ENCODE results near the gene NUDT12. TPM values are rescaled to one million over a fixed set of nuclear protein-coding genes. Genes with fewer than 3 reads are reported as not detected.
A peak's percentile ranks its signal among the peaks of the same experiment; 100 is the strongest.

The NUDT12 gene
- 3.3 and 5.1 TPM in 2 replicates for total RNA-seq (2014; rRNA removed; shearing (Covaris generic))

GRCh38 chr5:103562453-103563157 lies at the start of gene NUDT12:
Gene NUDT12, minus strand, starts transcription at chr5:103562789. Its CDS starts 2,541 bp downstream, at chr5:103560248.
- peak; percentile 80 for DNase-seq (ENCODE audit: low spot score)

GRCh38 chr5:103607346-103607745 lies 44.8 kb upstream of the NUDT12 start:
- DNase-seq (ENCODE audit: low spot score): no peak

- DNase-seq (ENCODE audit: low spot score): no peak
Observed at GRCh38 chr5:103605277-103605676, 42.7 kb upstream of the NUDT12 start.

- no peak for DNase-seq (ENCODE audit: low spot score)
Observed at GRCh38 chr5:103602438-103602837, 39.8 kb upstream of the NUDT12 start.

- DNase-seq (ENCODE audit: low spot score): no peak
Observed at GRCh38 chr5:103601314-103601713, 38.7 kb upstream of the NUDT12 start.

GRCh38 chr5:103600086-103600485 lies 37.5 kb upstream of the NUDT12 start:
- no peak for DNase-seq (ENCODE audit: low spot score)

GRCh38 chr5:103598997-103599566 lies 36.5 kb upstream of the NUDT12 start:
- no peak for DNase-seq (ENCODE audit: low spot score)

GRCh38 chr5:103590221-103590620 lies 27.6 kb upstream of the NUDT12 start:
- no peak for DNase-seq (ENCODE audit: low spot score)

GRCh38 chr5:103589776-103590175 lies 27.2 kb upstream of the NUDT12 start:
- no peak for DNase-seq (ENCODE audit: low spot score)

- no peak for DNase-seq (ENCODE audit: low spot score)
Observed at GRCh38 chr5:103589357-103589756, 26.8 kb upstream of the NUDT12 start.

GRCh38 chr5:103587185-103587748 lies 24.7 kb upstream of the NUDT12 start:
- DNase-seq (ENCODE audit: low spot score): peak; percentile 49

GRCh38 chr5:103582364-103582763 lies 19.8 kb upstream of the NUDT12 start:
- peak; percentile 66 for DNase-seq (ENCODE audit: low spot score)

GRCh38 chr5:103573411-103573810 lies 10.8 kb upstream of the NUDT12 start:
- DNase-seq (ENCODE audit: low spot score): no peak

- DNase-seq (ENCODE audit: low spot score): no peak
Observed at GRCh38 chr5:103572454-103572853, 9.9 kb upstream of the NUDT12 start.

- DNase-seq (ENCODE audit: low spot score): no peak
Observed at GRCh38 chr5:103571730-103572129, 9.1 kb upstream of the NUDT12 start.

- DNase-seq (ENCODE audit: low spot score): peak; percentile 5
Observed at GRCh38 chr5:103569313-103570060, 6.9 kb upstream of the NUDT12 start.

GRCh38 chr5:103565719-103566118 lies 3.1 kb upstream of the NUDT12 start:
- no peak for DNase-seq (ENCODE audit: low spot score)

- peak; percentile 41 for DNase-seq (ENCODE audit: low spot score)
Observed at GRCh38 chr5:103561685-103562452, 720 bp downstream of the NUDT12 start.

- no peak for DNase-seq (ENCODE audit: low spot score)
Observed at GRCh38 chr5:103560826-103561225, 1.8 kb downstream of the NUDT12 start.

- DNase-seq (ENCODE audit: low spot score): no peak
Observed at GRCh38 chr5:103546858-103547257, 15.7 kb downstream of the NUDT12 start.

GRCh38 chr5:103542441-103542840 lies 20.1 kb downstream of the NUDT12 start:
- DNase-seq (ENCODE audit: low spot score): no peak

- DNase-seq (ENCODE audit: low spot score): no peak
Observed at GRCh38 chr5:103541569-103541968, 21.0 kb downstream of the NUDT12 start.
